ENCODE results near the gene NPFF. TPM values are rescaled to one million over a fixed set of nuclear protein-coding genes. Genes with fewer than 3 reads are reported as not detected.

Gene NPFF
- total and polyA plus RNA-seq, 2 donors, result not detected

- H3K27ac ChIP-seq (ENCODE audit: low read depth), result no peak overlapping the region
- peaks cover 2% of the 10 kb centered on the region for H3K36me3 ChIP-seq (ENCODE audit: insufficient read depth)
- WGBS, result 90% methylated on average over 4 of the region's 4 CpGs
- DNase-seq (ENCODE audit: extremely low spot score), result no peak
- no peaks in the 10 kb centered on the region for H3K4me1 ChIP-seq (ENCODE audit: insufficient read depth)
- H3K4me3 ChIP-seq (ENCODE audit: low read depth, low read length), result no peak overlapping the region
Observed at GRCh38 chr12:53530920-53531319, 23.6 kb upstream of the NPFF start.

GRCh38 chr12:53530061-53530460 lies 22.8 kb upstream of the NPFF start:
- no peak overlapping the region for H3K4me3 ChIP-seq (ENCODE audit: low read depth, low read length)
- peaks cover 2% of the 10 kb centered on the region for H3K36me3 ChIP-seq (ENCODE audit: insufficient read depth)
- H3K27ac ChIP-seq (ENCODE audit: low read depth), result no peak overlapping the region
- WGBS, result 93% methylated on average over 2 of the region's 2 CpGs
- H3K4me1 ChIP-seq (ENCODE audit: insufficient read depth), result no peaks in the 10 kb centered on the region
- DNase-seq (ENCODE audit: extremely low spot score), result no peak

GRCh38 chr12:53524476-53524875 lies 17.2 kb upstream of the NPFF start:
- no peak for DNase-seq (ENCODE audit: extremely low spot score)
- Histone ChIP-seq H3K4me3 (ENCODE audit: low read depth, low read length) (no peak overlapping the region), H3K4me1 (ENCODE audit: insufficient read depth) (no peaks in the 10 kb centered on the region), H3K36me3 (ENCODE audit: insufficient read depth) (peaks cover 10% of the 10 kb centered on the region), H3K27ac (ENCODE audit: low read depth) (no peak overlapping the region)
- WGBS, result 96% methylated on average over 13 of the region's 13 CpGs

GRCh38 chr12:53523131-53523530 lies 15.8 kb upstream of the NPFF start:
- H3K27ac ChIP-seq (ENCODE audit: low read depth), result no peak overlapping the region
- H3K4me1 ChIP-seq (ENCODE audit: insufficient read depth), result no peaks in the 10 kb centered on the region
- 94% methylated on average over 3 of the region's 3 CpGs for WGBS
- no peak for DNase-seq (ENCODE audit: extremely low spot score)
- H3K36me3 ChIP-seq (ENCODE audit: insufficient read depth), result peaks cover 10% of the 10 kb centered on the region
- no peak overlapping the region for H3K4me3 ChIP-seq (ENCODE audit: low read depth, low read length)

- Histone ChIP-seq H3K4me3 (ENCODE audit: low read depth, low read length) (no peak overlapping the region), H3K4me1 (ENCODE audit: insufficient read depth) (no peaks in the 10 kb centered on the region), H3K36me3 (ENCODE audit: insufficient read depth) (peaks cover 10% of the 10 kb centered on the region), H3K27ac (ENCODE audit: low read depth) (no peak overlapping the region)
- DNase-seq (ENCODE audit: extremely low spot score), result no peak
- WGBS, result 70% methylated on average over 5 of the region's 5 CpGs
Observed at GRCh38 chr12:53518381-53518780, 11.1 kb upstream of the NPFF start.

- Histone ChIP-seq H3K4me3 (ENCODE audit: low read depth, low read length) (no peak overlapping the region), H3K4me1 (ENCODE audit: insufficient read depth) (no peaks in the 10 kb centered on the region), H3K27ac (ENCODE audit: low read depth) (no peak overlapping the region), H3K36me3 (ENCODE audit: insufficient read depth) (peaks cover 9% of the 10 kb centered on the region)
- no peak for DNase-seq (ENCODE audit: extremely low spot score)
- WGBS, result 87% methylated on average over 13 of the region's 13 CpGs
Observed at GRCh38 chr12:53516758-53517455, 9.6 kb upstream of the NPFF start.

GRCh38 chr12:53515291-53515680 lies 8.0 kb upstream of the NPFF start:
- peaks cover 7% of the 10 kb centered on the region for H3K36me3 ChIP-seq (ENCODE audit: insufficient read depth)

GRCh38 chr12:53514628-53515290 lies 7.5 kb upstream of the NPFF start:
- DNase-seq (ENCODE audit: extremely low spot score), result no peak
- 83% methylated on average over 6 of the region's 6 CpGs for whole genome bisulfite sequencing
- Histone ChIP-seq H3K4me3 (ENCODE audit: low read depth, low read length) (no peak overlapping the region), H3K4me1 (ENCODE audit: insufficient read depth) (no peaks in the 10 kb centered on the region), H3K36me3 (ENCODE audit: insufficient read depth) (peaks cover 4% of the 10 kb centered on the region), H3K27ac (ENCODE audit: low read depth) (no peak overlapping the region)

More at GRCh38 chr12:53515291-53515680, 8.0 kb upstream of the NPFF start:
- WGBS, result 76% methylated on average over 2 of the region's 2 CpGs
- DNase-seq (ENCODE audit: extremely low spot score), result no peak
- Histone ChIP-seq H3K4me3 (ENCODE audit: low read depth, low read length) (no peak overlapping the region), H3K27ac (ENCODE audit: low read depth) (no peak overlapping the region), H3K4me1 (ENCODE audit: insufficient read depth) (no peaks in the 10 kb centered on the region)

GRCh38 chr12:53513712-53514410 lies 6.6 kb upstream of the NPFF start:
- H3K4me1 ChIP-seq (ENCODE audit: insufficient read depth), result no peaks in the 10 kb centered on the region
- no peak for DNase-seq (ENCODE audit: extremely low spot score)
- 79% methylated on average over 6 of the region's 6 CpGs for WGBS
- H3K27ac ChIP-seq (ENCODE audit: low read depth), result no peak overlapping the region
- H3K36me3 ChIP-seq (ENCODE audit: insufficient read depth), result peaks cover 4% of the 10 kb centered on the region
- H3K4me3 ChIP-seq (ENCODE audit: low read depth, low read length), result no peak overlapping the region

- Histone ChIP-seq H3K4me3 (ENCODE audit: low read depth, low read length) (no peak overlapping the region), H3K36me3 (ENCODE audit: insufficient read depth) (peaks cover 4% of the 10 kb centered on the region)
Observed at GRCh38 chr12:53510181-53510812, 3.0 kb upstream of the NPFF start.

GRCh38 chr12:53508534-53509170 lies 1.4 kb upstream of the NPFF start:
- H3K4me3 ChIP-seq (ENCODE audit: low read depth, low read length), result no peak overlapping the region
- no peak for DNase-seq (ENCODE audit: extremely low spot score)
- peaks cover 2% of the 10 kb centered on the region for H3K36me3 ChIP-seq (ENCODE audit: insufficient read depth)
- 29% methylated on average over 7 of the region's 7 CpGs for WGBS
- H3K4me1 ChIP-seq (ENCODE audit: insufficient read depth), result no peaks in the 10 kb centered on the region
- no peak overlapping the region for H3K27ac ChIP-seq (ENCODE audit: low read depth)

More at GRCh38 chr12:53510181-53510812, 3.0 kb upstream of the NPFF start:
- Histone ChIP-seq H3K4me1 (ENCODE audit: insufficient read depth) (no peaks in the 10 kb centered on the region), H3K27ac (ENCODE audit: low read depth) (no peak overlapping the region)
- no peak for DNase-seq (ENCODE audit: extremely low spot score)
- 90% methylated on average over 9 of the region's 9 CpGs for WGBS

- no peaks in the 10 kb centered on the region for H3K36me3 ChIP-seq (ENCODE audit: insufficient read depth)
- no peak overlapping the region for H3K27ac ChIP-seq (ENCODE audit: low read depth)
- DNase-seq (ENCODE audit: extremely low spot score), result no peak
- WGBS, result 66% methylated on average over 4 of the region's 4 CpGs
- no peak overlapping the region for H3K4me3 ChIP-seq (ENCODE audit: low read depth, low read length)
- no peaks in the 10 kb centered on the region for H3K4me1 ChIP-seq (ENCODE audit: insufficient read depth)
Observed at GRCh38 chr12:53507603-53507885, 260 bp upstream of the NPFF start.

GRCh38 chr12:53506450-53506785 lies 866 bp downstream of the NPFF start:
- WGBS, result 40% methylated on average over 2 of the region's 2 CpGs
- H3K4me3 ChIP-seq (ENCODE audit: low read depth, low read length), result no peak overlapping the region
- no peak for DNase-seq (ENCODE audit: extremely low spot score)
- no peak overlapping the region for H3K27ac ChIP-seq (ENCODE audit: low read depth)
- no peaks in the 10 kb centered on the region for H3K36me3 ChIP-seq (ENCODE audit: insufficient read depth)
- H3K4me1 ChIP-seq (ENCODE audit: insufficient read depth), result no peaks in the 10 kb centered on the region
